HL-60 (cell line): ENCODE measurements around the gene ADARB1.
A peak's percentile ranks its signal among the peaks of the same experiment; 100 is the strongest.

Experiments
- DNase-seq, 2 experiments: peaks; one replicate each; pipeline ENCODE4 v3.0.0-alpha.2; 2010 to 2020; ENCODE audit warnings: low read depth in 1 of 2, low spot score in 1 of 2
- H3K27ac ChIP-seq: fragments of 250-450 bp; sonication (Bioruptor Pico); replicated peaks from 2 replicates; pipeline ENCODE4 v1.5.1; 2020; ENCODE audit warnings: mild to moderate bottlenecking, moderate library complexity
- H3K27me3 ChIP-seq: fragments of 250-450 bp; sonication (Bioruptor Pico); 2 replicates; pipeline ENCODE4 v1.5.1; 2021; ENCODE audit warnings: mild to moderate bottlenecking, moderate library complexity; ENCODE audit not compliant: insufficient read depth, poor library complexity, severe bottlenecking
- H3K4me3 ChIP-seq: replicated peaks from 2 replicates; pipeline ENCODE4 v1.5.1; 2011; ENCODE audit warnings: mild to moderate bottlenecking, control low read depth, low read length; ENCODE audit not compliant: insufficient read depth
- GABPA ChIP-seq: IDR thresholded peaks from 2 replicates; pipeline ENCODE4 v1.6.1; 2012; ENCODE audit warnings: low read depth
- POLR2AphosphoS5 ChIP-seq: IDR thresholded peaks from 2 replicates; pipeline ENCODE4 v1.6.1; 2012; ENCODE audit warnings: low read depth
- SPI1 ChIP-seq: IDR thresholded peaks from 2 replicates; pipeline ENCODE4 v1.6.1; 2012; ENCODE audit warnings: low read depth, mild to moderate bottlenecking, borderline replicate concordance
- TF ChIP-seq, protein P1 (sequence below): IDR thresholded peaks from 2 replicates; pipeline ENCODE4 v1.6.1; 2012; ENCODE audit warnings: low read depth; ENCODE audit not compliant: insufficient replicate concordance
- TF ChIP-seq, protein P2 (sequence below): IDR thresholded peaks from one replicate; pipeline ENCODE4 v1.5.1; 2011; ENCODE audit warnings: low read length, control low read depth, inconsistent platforms; ENCODE audit not compliant: insufficient read depth

The ADARB1 gene

DNA sequence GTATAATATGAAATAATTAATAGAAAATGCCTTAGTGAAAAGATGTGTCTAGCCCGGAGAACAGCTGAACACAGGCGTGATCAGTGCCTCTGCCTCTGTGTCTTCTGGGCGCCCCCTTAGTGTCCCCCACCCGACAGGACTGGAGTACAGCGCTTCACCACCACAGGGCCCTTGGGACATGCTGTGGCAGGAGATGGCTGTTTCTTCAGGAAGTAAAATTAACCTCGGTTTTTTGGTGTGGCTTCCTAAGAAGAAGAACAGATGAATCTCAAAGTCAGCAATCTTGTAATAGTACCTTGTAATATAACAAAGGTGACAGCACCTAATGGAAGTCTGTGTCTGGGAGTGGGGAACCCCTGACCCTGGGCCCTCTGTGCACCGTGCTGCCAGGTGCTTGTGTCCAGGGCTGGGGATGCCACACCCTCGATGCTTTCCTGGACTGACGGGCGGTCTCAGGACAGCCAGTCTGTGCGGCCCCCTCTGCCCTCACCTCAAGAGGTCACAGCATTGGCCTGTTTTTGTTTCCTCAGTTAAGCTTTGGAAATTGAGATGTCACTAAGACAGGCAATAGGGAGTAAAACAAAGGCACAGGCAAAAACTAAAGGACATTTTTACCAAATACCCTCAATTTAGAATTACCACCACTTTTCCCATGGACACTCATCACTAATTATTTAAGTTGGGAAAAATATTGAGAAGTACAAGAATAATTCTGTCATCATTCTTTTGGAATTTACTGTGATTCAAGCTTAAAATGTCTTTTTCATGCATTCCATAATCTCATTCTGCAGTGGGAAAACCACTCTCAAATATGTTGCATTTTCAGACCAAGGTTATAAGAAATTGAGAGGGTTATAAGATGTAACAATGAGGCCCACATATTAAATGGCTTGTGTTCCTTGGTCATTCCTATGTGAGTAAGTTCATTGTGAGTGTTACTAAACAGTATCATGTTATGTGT lies 79.3 kb downstream of the ADARB1 start:
- H3K27ac ChIP-seq: peak overlapping the region; percentile 71
- peak in 1 of 2 experiments; percentile 59 for DNase-seq
- peak overlapping the region; percentile 24 for H3K4me3 ChIP-seq
- H3K27me3 ChIP-seq: no peaks in the 10 kb centered on the region
- TF ChIP-seq GABPA (no peak), SPI1 (no peak), POLR2AphosphoS5 (no peak)
- TF ChIP-seq, protein P1, sequence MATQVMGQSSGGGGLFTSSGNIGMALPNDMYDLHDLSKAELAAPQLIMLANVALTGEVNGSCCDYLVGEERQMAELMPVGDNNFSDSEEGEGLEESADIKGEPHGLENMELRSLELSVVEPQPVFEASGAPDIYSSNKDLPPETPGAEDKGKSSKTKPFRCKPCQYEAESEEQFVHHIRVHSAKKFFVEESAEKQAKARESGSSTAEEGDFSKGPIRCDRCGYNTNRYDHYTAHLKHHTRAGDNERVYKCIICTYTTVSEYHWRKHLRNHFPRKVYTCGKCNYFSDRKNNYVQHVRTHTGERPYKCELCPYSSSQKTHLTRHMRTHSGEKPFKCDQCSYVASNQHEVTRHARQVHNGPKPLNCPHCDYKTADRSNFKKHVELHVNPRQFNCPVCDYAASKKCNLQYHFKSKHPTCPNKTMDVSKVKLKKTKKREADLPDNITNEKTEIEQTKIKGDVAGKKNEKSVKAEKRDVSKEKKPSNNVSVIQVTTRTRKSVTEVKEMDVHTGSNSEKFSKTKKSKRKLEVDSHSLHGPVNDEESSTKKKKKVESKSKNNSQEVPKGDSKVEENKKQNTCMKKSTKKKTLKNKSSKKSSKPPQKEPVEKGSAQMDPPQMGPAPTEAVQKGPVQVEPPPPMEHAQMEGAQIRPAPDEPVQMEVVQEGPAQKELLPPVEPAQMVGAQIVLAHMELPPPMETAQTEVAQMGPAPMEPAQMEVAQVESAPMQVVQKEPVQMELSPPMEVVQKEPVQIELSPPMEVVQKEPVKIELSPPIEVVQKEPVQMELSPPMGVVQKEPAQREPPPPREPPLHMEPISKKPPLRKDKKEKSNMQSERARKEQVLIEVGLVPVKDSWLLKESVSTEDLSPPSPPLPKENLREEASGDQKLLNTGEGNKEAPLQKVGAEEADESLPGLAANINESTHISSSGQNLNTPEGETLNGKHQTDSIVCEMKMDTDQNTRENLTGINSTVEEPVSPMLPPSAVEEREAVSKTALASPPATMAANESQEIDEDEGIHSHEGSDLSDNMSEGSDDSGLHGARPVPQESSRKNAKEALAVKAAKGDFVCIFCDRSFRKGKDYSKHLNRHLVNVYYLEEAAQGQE: no peak
- TF ChIP-seq, protein P2, sequence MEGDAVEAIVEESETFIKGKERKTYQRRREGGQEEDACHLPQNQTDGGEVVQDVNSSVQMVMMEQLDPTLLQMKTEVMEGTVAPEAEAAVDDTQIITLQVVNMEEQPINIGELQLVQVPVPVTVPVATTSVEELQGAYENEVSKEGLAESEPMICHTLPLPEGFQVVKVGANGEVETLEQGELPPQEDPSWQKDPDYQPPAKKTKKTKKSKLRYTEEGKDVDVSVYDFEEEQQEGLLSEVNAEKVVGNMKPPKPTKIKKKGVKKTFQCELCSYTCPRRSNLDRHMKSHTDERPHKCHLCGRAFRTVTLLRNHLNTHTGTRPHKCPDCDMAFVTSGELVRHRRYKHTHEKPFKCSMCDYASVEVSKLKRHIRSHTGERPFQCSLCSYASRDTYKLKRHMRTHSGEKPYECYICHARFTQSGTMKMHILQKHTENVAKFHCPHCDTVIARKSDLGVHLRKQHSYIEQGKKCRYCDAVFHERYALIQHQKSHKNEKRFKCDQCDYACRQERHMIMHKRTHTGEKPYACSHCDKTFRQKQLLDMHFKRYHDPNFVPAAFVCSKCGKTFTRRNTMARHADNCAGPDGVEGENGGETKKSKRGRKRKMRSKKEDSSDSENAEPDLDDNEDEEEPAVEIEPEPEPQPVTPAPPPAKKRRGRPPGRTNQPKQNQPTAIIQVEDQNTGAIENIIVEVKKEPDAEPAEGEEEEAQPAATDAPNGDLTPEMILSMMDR: no peak

DNA sequence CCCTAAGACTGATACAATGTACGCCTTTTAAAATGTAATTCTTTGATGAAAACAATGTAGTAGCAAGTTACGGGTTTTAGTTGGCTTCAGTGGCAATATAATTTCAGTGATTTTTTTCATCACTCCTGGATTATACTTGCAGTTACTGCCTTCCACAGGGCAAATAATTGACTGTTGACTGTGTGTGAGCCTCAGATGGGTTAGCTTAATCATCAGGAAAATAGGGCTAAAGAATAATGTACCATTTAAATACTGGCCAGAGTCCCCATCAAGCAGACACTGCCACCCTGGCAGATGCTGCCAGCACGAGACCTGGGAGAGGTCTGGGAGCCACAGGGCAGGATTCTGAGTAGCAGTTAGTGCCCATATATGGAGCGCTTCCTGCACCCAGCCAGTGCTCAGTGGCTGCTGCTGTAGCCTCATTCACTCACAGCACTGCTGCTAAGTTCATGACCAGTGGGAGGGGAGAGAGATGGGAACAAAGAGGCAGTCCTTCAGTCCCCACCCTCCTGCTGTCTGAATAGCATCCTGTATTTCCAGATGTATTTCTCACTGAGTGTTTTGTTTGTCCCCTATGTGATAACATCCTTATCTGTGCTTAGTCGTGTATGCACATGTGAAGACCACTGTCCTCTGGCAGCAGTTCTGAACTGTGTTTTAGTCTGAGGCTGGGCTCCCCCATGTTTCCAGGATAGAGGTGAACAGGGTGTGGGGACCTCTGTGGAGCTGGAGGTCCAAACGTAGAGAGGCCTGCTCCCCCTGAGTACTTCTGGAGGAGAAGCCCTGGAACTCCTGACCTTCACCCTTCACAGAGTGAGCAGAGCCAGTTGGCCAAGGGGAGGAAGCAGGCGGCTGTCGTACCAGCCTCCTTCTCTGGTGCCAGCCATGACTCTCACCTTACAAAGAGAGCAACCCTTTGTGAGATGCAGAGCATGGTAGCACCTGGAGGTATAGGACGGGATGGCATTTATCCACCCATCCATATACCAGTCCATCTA lies 80.4 kb downstream of the ADARB1 start:
- DNase-seq: no peak
- no peaks in the 10 kb centered on the region for H3K27me3 ChIP-seq
- H3K27ac ChIP-seq: no peak overlapping the region
- H3K4me3 ChIP-seq: no peak overlapping the region
- TF ChIP-seq, protein P2: no peak

DNA sequence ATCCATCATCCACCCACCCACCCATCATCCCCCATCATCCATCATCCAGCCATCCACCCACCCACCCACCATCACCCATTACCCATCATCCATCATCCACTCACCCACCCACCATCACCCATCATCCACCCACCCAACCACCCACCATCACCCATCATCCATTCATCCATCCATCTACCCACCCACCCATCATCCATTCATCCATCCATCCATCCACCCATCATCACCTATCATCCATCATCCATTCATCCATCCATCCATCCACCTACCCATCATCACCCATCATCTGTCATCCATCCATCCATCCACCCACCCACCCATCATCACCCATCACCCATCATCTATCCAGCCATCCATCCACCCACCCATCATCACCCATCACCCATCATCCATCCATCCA lies 81.5 kb downstream of the ADARB1 start:
- H3K27ac ChIP-seq: no peak overlapping the region
- no peaks in the 10 kb centered on the region for H3K27me3 ChIP-seq
- DNase-seq: no peak
- no peak overlapping the region for H3K4me3 ChIP-seq
- no peak for TF ChIP-seq SPI1
- no peak for TF ChIP-seq GABPA
- TF ChIP-seq, protein P2: no peak

DNA sequence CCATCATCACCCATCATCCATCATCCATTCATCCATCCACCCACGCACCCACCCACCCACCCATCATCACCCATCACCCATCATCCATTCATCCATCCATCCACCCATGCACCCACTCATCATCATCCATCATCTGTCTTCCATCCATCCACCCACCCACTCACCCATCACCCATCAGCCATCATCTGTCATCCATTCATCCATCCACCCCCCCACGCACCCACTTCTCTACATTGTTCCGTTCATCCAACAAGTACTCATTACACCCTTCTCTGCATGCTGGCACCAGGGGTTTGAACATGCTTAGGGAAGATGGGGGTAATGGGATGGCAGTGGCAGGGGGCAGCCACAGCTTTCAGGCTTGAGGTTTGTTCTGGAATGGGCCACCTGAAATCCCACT lies 82.1 kb downstream of the ADARB1 start:
- TF ChIP-seq SPI1: no peak
- no peak for TF ChIP-seq GABPA
- no peak for TF ChIP-seq POLR2AphosphoS5
- TF ChIP-seq, protein P1: no peak
- TF ChIP-seq, protein P2: no peak
- Histone ChIP-seq H3K4me3 (no peak overlapping the region), H3K27me3 (no peaks in the 10 kb centered on the region), H3K27ac (no peak overlapping the region)
- DNase-seq: no peak
